Measurements from ENCODE around the gene ASB13.
"Not testable (repeated sequence)": the region's sequence is repeated elsewhere in the genome, so short reads cannot be mapped to it uniquely, and the experiment has no call there.

The ASB13 gene

DNA sequence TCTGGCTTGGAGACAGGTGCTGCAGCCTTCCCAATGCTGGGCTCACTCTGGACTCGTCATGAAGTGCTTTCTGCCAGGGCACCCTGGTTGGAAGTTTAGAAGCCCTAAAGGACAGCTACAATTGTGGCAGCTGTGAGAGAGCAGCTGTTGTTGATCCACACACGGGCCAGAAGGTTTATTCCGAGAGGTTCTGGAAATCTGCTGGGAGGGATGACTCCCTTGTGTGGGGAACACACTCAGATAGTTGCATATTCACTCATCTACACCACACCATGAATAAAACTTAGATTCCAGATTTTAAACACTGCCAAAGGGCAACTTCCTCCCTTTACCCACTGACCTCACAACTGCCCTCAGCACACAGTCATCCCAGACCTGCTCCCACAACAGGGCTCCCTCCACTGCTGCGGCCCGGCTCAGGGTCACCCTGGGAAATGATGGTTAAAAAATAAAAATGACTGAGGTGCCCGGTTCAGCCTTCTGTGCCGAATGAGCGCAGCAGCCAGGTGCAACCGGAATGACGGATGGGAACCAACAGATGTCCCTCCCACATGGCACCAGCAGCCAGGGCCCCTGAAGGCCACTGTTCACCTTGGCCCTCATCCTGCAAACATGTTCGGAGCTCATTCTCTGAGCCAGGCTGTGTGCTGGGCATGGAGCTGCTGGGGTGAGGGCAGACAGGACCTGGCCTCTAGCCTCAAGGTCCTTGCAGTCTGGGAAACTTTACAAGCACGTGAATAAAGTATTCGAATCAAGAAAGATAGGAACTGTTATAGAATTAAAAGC, 40.2 kb downstream of the ASB13 start:
- in situ Hi-C loops (cut with HindIII; ENCODE audit: low sequenced_read_pairs): no loop called here

DNA sequence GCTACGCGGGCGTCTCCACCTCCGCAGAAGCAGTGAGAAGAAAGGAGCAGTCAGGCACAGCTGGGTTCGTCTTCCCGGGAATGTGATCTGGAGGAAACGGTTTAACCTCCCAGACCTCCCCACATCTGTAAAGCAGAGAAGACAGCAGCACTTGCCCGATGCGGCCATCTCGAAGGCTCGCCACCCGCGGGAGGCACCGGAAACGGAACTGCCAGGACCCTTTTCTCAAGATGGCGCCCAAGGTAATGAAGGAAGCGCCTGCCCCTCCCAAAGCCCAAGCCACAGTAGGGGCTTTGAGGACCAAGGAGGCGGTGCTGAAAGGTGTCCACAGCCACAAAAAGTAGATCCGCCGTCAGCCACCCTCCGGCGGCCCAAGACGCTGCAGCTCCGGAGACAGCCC, 41.7 kb downstream of the ASB13 start:
- in situ Hi-C loops (cut with HindIII; ENCODE audit: low sequenced_read_pairs): no loop called here

DNA sequence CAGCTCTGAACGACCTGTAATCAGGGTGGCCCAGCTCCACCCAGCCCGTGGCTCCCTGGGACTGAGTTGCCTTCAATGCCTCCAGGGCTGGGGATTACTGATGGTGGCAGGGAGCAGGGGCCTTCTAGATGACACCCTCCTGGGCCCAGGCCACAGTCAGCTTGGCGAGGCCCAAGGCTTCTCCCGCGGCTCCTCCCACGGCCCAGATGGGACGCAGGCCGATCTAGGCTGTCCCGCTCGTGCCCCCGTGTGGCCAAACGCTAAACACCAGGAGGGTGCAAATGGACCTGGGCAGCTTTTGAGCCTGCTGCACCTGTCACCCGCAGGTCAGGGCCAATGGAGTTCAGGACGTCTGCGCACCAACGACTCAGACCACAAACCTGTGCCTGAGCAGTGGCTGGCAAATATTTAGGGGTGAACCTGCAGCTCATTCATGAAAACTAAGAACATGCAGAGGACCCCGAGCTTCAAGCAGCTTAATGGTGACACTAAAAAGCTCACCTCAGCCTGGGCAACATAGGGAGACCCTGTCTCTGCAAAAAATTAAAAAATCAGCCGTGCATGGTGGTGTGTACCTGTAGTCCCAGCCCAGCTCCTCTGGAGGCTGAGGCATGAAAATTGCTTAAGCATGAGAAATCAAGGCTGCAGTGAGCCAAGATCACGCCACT, 43.2 kb downstream of the ASB13 start:
- in situ Hi-C loops (cut with HindIII; ENCODE audit: low sequenced_read_pairs): no loop called here

DNA sequence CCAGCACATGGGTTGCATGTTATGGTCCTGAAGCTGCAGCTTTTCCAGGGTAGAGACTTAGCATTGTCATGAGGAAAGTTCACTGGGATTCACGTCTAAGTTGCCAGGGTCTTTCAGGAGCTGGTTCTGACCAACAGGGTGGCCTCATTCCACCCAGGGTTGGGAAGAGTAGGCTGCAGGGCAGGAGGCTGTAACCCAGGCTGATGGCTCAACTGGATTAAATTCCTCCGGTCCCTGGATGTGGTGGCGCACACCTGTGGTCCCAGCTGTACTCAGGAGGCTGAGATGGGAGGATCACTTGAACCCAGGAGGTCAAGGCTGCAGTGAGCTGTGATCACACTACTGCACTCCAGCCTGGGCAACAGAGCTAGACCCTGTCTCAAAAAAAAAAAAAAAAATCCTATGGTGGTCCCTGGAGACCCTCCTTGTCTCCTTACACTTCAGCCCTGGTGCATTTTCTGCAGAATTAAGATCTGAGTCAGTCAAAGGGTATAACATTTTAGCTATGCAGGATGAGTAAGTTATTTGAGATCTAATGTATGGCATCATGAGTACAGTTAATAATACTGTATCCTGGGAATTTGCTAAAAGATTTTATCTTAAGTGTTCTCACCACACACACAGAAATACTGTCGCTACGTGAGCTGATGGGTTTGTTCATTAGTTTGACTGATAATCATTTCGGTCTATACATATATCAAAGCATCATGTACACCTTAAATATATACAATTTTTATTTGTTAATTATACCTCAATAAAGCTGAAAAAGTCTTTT, 44.0 kb downstream of the ASB13 start:
- in situ Hi-C loops (cut with HindIII; ENCODE audit: low sequenced_read_pairs): no loop called here

DNA sequence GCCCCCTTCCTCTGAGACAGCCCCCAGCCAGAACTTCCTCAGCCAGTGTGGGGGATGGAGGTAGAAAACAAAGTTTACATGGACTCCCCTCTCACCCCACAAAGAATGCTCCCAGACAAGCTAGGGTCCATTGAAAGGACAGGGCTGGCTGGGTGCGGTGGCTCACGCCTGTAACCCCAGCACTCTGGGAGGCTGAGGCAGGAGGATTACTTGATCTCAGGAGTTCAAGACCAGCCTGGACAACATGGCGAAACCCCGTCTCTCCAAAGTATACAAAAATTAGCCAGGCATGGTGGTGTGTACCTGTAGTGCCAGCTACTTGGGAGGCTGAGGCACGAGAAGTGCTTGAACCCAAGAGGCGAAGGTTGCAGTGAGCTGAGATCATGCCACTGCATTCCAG, 45.0 kb downstream of the ASB13 start:
- in situ Hi-C loops (cut with HindIII; ENCODE audit: low sequenced_read_pairs): not testable (repeated sequence)

DNA sequence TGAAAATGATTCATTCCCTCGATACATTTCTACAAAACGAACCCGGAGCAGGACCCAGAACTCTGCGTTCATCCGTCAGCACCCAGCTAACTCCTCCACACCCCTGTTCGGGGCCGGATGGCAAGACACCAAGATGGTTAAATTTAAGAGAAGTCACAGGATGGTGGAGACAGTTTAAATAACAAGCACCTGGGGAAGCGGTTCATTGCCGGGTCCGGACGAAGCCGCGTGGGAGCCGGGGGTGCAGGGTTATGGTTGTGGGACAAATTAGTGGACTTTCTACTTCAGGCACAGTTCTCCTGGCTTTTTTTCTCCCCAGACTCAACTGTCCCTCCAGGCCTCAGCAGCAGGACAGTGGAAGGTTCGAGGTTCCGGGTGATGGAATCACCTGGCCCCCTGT, 45.4 kb downstream of the ASB13 start:
- in situ Hi-C loops (cut with HindIII; ENCODE audit: low sequenced_read_pairs): no loop called here

DNA sequence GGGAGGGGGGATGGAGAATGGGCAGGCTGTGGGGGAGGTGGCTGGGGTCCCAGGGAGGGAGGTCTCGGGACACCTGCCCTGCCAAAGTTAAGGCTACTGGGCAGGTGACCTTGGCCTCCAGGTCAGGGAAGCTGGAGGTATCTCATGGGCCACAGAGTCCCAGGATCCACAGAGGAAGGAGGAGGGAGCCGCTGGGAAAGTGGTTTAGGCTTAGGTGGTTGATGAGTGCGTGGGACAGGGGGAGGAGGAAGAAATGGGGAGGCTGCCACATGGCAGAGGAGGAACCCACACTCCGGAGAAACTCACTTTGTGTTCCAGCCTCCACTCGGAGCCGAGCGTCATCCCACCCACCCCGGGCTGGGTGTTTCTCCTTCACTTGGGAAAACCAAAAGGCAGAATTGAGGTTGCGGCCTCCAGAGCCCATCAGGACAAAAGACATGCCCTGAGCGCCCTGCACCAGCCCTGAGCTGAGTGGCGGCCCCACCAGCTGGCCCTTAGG, 46.1 kb downstream of the ASB13 start:
- in situ Hi-C loops (cut with HindIII; ENCODE audit: low sequenced_read_pairs): no loop called here

DNA sequence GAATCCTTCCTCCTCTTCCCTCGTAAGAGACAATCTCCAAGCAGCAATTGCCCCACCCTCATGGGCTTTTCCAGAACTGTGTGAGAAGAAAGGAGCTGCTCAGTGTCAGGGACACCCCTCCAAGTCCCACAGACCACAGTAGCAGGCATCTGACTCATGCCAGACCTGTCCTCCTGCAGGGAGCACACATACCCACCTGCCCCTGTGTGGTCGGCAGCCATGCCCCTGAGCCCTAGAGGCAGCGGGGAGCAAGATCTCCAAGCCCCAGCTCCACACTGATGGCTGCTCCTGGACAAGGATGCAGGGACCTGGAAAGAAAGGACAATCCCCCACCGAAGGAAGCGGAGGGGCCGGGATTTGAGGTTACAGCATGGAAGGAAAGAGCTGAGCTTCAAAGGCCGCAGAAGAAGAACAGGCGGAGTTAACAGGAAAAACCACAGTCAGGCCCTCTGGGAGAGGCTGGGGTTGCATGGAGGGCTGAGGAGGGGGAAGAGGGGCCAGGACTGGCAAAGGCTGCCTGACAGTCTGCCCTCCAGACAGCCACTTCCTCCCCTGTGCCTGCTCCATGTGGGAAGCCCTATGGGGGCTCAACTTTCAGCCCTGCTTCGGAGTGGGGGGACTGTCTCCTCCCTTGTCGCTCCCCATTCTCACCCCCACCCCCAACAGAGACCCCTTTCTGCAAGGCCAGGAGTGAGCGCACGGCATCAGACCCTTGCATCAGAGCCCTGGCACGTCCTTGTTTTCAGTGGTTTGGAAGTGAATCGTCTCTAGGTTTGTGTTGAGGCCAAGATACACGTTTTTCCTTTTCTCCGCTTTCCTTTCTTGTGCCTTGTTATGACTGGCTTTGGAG, 46.8 kb downstream of the ASB13 start:
- in situ Hi-C loops (cut with HindIII; ENCODE audit: low sequenced_read_pairs): no loop called here

DNA sequence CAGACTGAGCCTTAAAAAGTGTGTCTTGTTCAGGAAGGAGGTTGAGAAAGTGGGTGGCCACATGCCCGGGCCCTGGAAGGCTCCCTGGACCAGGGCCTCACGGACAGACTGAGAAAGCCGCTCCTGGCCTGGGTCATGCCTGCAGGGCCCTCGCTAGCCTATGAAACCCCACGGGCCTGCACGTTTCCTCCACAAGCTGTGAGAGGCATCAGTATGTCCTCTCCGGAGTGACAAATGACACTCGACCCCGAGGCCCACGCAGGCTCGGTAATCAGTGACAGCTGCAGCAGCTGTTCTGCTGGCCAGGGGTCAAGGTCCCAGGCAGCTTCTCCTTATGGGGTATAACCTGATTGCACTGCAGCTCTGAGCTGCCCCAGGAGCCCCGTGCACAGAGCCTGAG, 47.6 kb downstream of the ASB13 start:
- in situ Hi-C loops (cut with HindIII; ENCODE audit: low sequenced_read_pairs): no loop called here

DNA sequence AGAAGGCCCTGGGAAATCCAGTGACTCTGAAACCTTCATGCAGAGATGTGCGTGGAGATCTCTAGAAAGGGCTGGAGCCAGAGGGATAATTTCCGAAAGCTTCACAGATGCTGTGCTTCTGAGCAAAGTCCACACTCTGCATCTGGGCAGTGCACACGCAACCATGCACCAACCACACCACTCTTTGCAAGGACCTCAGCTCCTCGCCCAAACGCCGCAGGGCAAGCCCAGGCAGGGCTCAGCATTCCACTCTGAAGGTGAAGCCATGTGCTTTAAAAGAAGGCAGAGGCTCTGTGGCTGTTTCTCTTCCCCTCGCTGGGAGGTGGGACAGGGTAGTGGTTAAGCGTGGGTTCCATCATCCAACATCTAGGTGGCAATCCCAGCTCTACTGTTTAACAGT, 48.4 kb downstream of the ASB13 start:
- in situ Hi-C loops (cut with HindIII; ENCODE audit: low sequenced_read_pairs): no loop called here

DNA sequence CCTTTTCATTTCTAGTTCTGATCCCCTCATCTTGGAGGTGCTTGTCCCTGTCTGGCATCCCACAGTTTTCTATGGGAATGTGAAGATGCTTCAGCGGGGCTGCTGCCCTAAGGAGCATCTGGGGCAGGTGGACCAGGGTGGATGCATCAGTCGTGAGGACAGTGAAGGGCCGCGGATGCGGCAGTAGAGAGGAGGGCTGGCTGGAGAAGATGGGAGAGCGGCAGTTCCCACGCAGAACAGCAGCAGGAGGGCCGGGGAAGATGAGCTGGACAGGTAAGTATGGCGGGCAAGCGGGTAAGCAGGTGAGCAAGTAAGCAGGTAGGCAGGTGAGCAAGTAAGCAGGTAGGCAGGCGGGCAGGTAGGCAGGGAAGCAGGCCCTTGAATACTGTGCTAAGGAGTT, 48.9 kb downstream of the ASB13 start:
- in situ Hi-C loops (cut with HindIII; ENCODE audit: low sequenced_read_pairs): no loop called here

DNA sequence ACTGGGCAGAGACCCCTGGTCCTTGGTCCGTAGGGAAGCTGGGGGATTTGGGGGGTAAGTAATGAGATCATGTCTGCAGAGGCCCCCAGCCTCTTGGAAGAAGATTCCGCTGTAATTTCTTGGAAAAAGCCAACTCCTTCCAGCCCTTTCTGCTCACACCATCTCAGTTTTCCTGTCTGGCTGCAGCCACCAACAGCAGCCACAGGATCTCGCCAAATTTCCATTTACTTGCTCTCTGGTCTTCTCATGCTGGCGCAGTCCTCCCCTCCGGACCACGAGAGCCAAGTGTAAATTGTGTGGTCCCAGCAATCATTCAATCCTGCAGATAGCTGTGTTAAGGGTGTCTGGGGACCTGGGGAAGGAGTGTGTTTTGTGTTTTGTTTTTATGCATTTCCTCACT, 49.6 kb downstream of the ASB13 start:
- in situ Hi-C loops (cut with HindIII; ENCODE audit: low sequenced_read_pairs): no loop called here

DNA sequence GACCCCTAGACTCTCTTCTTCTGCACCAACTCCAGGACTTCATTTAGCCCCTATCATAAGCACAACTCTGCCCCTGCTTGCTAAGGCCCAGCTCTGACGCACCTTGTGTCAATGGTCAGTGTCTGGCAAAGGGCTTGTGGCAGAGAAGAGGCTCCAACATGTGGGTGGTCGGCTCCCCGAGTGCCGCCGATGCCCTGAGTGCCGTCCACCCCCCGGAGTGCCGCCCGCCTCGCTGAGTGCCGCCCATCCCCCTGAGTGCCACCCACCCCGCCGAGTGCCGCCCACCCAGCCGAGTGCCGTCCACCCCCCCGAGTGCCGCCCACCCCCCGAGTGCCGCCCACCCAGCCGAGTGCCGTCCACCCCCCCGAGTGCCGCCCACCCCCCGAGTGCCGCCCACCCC, 50.3 kb downstream of the ASB13 start:
- in situ Hi-C loops (cut with HindIII; ENCODE audit: low sequenced_read_pairs): no loop called here

DNA sequence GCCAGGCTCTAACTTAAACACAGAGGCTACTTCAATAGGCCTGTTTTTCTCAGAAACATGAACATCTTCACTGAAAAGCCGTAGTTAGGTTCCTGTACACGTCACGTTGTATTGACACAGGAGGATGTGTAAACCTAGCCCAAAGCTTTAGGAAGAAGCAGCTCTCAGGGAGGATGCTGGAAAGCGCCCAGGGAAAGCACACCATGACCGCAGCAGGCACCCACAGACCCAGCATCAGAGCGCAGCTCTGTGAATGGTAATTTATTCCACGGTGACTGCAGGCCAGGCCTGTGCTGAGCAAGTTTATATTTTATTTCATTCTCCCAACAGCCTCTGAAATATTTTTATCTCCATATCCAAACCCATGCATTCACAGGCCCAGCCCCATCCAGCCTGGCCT, 51.1 kb downstream of the ASB13 start:
- in situ Hi-C loops (cut with HindIII; ENCODE audit: low sequenced_read_pairs): no loop called here

DNA sequence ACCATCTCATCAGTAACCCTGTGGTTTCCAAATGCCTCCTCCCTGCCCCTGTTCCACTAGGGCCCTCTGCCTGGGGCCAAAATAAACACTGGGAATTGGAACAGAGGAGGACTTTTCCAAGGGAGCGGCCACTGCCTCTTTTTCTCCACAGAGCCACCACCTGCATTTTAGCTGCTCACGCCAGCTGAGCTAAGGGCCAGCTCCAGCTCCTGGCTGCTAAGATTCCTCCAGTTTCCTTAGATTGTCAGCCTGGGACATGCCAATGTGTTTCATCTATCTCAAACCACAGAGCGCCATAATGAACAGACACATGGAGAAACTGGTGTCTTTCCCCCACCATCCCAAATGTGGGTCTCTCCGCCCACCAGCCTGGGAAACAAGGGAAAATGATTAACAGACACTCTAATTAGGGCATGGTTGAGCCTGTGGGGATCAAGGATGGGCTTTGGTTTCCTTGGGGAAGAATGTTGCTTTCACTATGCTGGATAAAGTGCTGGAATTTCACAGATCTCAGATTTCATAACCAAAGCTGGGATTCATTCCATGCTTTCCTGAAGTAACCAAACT, 52.2 kb downstream of the ASB13 start:
- in situ Hi-C loops (cut with HindIII; ENCODE audit: low sequenced_read_pairs): no loop called here

DNA sequence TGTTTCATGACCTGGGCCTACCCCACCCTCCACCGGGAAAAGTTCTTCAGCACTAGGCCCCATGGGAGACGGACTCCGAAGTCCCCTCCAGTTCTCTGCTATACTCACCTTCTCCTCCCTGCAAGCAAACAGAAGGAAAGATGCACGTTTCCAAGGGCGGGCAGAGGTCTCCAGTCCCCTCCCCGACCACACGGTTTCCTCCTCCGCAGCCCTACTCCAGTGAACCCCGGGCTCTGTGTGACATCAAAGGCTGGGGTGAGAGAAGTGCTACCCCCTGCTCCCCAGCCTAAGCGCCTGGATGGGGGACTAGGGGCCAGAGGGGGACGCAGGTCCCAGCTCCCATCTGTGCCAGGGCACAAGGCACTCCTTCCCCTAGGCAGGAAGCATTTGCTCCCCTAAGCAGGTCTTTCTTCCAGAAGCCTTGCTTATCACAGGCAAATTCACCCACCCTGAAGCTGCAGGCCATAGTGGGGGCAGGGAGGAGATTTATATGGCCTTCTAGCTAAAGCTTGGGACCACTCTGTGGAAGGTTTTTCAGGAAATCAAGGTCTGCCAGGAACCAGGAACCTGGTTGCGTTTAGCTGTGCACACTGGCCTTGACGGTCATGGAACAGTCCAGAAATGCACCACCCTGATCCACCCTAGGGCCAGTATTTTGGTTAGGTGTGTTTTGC, 52.8 kb downstream of the ASB13 start:
- in situ Hi-C loops (cut with HindIII; ENCODE audit: low sequenced_read_pairs): no loop called here

DNA sequence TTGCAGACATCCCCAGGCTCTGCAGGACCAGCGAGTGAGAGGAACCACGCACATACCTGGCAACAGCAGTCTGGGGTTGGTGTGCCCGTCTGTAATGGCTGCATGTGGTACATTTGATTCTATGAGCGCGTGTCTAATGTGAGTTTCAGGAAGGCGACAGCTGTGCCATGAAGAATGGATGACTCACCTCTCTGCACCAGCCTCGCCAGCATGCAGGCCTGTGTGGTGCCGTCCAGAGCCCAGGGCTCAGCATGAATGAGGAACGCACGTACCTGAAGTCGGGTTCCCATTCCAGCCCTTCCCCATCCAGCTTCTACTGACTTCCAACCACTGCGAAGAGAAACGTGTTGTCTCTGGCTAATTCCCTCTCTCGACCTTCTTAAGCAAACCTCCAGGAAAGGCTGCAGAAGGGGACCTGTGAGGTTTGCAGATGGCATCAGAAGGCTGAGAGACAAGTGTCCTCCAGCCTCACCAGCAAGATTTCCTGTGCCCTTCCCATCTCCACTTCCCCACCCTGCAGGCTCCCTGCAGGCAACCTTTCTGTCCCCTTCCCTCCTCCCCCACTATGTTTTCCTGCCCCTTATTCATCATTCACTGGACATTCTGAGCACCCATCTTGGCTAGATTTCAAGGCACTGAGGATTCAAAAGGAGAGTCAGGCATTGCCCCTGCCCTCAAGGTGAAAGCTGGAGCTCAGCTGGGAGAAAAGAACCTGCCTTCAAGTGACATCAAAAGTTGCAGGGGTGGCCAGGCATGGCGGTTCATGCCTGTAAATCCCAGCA, 54.3 kb downstream of the ASB13 start:
- in situ Hi-C loops (cut with HindIII; ENCODE audit: low sequenced_read_pairs): no loop called here

DNA sequence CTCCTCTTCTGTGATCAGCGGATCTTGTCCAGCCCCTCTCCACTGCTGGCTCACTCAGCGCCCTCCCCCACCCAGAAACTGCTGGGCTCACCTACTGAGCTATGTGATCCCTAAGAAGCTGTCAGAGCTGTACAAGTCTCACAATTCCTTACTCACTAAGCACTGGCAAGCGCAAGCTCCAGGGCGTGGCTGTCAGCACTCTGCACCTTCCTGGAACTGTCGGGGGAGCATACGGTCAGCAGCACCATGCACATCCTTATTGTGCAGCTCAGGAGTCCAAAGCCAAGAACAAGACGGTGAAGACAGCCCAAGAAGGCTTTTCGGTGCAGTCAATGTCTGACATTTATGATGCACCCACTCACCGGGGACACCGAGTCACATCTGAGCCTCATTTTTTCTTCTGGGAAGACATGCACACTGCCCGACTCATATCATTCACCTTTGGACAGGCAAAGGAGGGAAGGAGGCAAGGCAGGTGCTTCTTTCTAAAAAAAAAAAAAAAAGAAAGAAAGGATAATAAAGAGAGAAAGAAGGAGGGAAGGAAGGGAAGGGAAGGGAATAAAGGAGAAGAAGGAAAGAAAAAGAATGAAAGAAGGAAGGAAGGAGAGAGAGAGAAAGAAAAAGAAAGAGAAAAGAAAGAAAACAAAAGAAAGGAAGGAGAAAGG, 56.3 kb downstream of the ASB13 start:
- in situ Hi-C loops (cut with HindIII; ENCODE audit: low sequenced_read_pairs): no loop called here
